NCI-H1694 (cell line): ENCODE results near the gene PACSIN2.
"Not testable (repeated sequence)": the region's sequence is repeated elsewhere in the genome, so short reads cannot be mapped to it uniquely, and the experiment has no call there.

Experiments
- DNase-seq: peaks from one replicate; lab custom pipeline; 2025; lab: John Stamatoyannopoulos, UW

Gene PACSIN2

DNA sequence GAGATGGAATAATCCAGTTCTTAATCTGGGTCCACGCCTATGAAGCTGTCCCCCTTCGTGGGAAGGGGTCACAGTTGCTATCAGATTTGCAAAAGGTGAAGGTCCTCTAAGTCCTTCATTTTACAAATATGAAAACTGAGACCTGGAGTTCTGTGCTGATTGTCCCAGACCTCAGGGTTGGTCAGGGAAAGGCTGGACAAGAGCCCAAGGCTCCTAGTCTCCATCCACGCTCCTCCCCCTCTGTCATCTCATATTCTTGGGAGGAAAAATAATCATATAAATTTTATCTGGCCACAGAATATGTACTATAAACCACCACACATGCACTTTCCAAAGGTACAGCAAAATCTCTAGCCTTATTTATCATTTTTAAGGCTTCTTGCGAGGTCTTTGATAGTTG is 5.5 kb downstream of the PACSIN2 start:
- DNase-seq = no peak

DNA sequence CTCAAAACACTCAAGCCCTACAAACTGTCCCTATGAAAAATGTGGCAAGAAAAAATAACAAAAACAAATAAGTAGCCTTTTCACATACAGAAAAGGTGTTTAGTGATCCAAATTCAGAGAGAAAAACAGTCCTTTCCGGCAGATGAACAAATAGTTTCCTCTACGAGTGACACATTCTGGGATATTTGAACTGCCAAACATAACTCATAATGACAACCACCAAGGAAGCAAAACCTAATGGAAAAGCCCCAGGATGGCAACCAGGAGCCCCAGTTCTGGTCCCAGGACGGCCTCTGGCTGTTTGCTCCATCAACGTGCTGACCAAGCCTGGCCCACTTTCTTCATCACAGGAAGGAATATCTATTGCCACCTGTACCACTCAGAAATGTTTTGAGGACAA is 6.0 kb downstream of the PACSIN2 start:
- DNase-seq = no peak

DNA sequence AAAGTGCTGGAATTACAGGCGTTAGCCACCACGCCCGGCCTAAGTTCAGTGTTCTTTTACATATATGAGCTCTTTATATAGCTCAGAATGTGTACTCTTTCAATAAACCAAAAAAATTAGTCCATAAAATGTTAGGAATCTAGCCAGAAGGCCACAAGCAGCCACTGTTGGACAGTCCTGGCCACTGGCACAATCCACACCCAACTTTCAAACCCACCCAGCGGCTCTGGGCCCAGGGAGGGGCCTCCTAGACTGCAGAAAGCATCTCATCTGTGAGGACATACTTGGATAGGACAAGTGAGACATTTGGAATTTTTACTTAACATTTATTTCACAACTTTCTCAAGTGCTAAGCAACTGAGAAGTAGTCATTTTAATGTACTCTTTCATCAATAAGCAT is 6.4 kb downstream of the PACSIN2 start:
- DNase-seq = no peak

DNA sequence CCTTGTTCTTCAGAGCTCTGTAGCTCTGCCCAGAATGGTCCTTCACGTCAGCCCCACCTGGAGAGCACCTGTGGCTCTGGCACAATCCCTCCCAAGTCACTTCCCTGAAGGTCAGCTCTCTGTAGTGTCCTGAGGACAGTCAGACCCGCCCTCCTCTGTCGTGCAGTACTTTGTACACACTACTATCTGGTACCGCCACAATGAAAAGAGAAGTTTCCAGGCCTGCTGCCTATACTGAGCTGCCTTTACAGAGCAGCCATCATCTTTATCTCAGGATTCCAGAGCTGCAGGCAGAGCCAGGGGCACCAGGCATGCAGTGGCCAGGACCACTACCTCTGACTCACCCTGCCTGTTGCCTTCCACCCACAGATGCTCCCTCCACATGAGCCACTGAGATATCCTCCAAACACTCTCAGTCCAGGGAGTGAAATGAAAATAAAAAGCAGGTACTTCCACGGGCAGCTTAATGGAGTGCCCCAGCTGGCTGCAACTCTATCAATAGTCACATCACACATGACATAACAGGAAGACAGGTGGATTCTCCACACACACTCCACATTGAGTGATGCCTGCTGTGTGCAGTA is 7.3 kb downstream of the PACSIN2 start:
- no peak for DNase-seq

DNA sequence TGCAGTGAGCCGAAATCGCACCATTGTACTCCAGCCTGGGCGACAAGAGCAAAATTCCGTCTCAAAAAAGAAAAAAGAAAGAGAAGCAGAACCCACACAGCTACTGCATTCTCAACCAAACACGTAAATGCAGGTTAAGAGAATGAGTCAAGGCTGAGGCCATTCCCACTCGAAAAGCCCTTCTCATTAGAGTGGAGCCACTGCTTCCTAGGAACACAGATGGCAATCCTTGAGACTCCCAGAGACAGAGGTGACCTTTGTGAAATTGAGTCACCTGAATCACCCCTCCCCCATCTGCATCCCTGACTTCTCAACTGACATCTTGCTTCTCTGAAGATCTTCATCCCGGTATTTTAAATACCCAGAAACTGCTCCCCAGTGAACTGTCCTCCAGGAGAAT is 8.2 kb downstream of the PACSIN2 start:
- no peak for DNase-seq

DNA sequence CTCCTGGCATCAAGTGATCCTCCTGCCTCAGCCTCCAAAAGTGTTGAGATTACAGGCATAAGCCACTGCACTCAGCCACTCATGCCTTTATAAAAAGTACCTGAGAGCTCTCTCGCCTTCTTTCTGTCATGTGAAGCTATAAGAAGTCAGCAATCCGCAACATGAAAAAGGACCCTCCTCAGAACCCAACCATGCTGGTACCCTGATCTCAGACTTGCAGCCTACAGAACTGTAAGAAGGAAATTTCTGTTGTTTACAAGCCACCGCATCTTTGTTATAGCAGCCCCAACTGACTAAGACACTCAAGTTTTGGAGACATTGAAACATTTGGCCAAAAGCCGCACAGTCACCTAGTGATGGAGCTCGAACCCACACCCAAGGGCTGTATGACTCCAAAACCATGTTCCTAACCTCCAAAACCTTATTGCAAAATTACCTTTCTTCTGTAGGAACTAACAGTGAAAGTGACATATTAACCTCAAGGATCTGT is 8.9 kb downstream of the PACSIN2 start:
- DNase-seq = no peak

DNA sequence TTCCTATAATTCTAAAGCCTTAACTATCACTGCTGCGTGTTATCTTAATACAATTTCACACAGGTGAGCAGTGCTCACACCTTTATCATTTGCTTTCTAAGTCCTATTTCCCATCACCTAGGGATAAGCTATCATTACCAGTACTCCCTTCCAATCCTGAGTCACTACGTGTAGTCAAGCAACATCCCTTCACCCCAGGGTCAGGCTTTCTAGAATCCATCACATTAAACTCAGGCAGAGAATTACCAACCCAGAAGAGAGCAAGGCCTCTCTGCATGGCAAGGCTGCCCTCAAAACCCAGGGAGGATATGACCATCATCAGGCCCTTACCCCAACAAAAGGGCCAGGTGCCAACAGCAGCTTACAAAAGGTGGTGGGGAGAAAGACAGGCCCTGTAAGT is 9.8 kb downstream of the PACSIN2 start:
- DNase-seq = no peak

DNA sequence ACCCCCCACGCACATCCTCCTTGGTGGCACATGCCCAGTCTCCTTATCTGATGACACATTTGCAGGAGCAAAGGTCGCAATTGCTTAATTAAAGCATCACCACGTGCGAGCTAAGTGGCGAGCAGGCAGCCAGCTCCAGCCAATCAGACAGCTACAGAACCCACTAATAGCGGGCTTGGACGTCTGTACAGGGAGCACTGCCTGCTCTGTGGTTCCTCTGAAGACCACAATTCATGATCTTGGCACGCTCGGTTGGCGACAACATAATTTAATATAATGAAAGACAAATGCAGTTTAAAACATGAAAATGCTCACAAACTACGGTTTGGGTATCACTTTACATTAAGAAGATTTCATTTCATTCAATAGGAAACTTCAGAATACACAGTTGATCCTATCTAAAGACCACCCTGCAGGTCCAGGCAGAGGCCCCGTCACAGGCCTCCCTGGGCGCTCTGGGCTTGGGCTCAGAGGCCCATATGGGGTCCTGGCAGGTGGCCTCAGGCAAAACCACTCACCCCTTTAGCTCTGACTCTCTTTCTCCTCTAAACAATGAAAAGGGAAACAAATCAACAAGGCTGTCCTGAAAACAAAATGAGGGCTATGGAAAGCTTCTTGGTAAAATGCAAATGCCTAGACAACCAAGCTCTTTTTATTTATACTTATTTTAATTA is 10.4 kb downstream of the PACSIN2 start:
- DNase-seq = no peak

DNA sequence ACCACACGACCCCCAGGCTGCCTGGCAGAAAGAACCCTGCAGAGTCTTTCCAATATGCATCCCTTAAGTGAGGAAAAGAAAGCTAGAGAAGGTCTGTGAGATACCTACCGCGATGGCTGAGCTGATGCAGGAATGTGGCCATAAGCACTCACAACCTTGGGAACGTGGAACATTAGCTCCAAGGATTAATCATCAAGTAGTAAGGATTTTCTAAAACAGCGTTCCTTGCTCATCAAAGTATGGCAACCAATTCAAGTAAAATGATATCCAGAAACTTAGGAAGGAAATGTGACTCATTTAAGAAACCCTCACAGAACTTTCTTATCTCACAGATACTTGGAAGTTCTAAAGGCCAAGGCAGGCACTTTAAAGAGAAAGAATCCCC is 12.8 kb downstream of the PACSIN2 start:
- no peak for DNase-seq

DNA sequence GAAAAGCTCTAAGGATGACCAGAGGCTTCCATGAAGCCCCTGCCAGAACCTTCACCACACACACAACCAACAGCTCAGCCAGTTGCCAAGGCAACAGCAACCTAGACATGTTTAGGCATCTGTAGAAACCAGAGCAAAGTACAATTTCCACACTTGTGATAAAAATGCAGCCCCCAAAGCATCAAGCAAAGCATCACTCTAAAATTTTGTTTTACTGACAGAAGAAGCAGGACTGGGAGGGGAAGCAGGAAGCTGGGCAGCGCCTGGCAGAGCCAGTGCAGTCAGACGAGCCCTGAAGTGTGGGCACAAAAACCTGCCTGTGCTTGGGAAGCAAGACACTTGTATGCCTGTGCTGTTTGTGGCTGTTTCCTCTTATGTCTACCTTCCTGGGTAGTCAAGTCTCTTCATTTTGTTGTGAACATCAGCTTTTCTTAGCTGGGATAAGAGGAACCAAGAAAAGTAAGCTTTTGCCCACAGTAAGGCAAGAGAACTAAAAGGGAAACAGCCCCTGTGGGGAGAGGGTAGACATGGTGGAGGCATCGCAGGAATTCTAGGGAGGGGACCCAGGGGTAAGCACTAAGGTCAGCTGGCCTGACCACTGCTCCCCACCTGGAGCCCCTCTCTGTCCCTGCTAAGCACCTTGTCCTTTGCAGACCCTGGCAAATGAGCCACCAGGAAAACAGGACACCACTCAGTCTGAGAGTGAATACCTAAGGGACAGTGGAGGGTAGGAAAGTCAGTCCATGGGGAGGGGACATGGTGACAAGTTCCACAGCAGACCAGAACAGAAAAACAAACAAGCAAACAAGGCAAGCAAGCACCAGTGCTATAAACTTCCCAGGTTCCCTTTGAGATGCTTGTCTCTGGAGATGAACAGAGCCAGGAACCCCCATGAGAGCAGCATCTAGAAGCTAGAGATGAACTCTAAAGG is 13.4 kb downstream of the PACSIN2 start:
- no peak for DNase-seq

DNA sequence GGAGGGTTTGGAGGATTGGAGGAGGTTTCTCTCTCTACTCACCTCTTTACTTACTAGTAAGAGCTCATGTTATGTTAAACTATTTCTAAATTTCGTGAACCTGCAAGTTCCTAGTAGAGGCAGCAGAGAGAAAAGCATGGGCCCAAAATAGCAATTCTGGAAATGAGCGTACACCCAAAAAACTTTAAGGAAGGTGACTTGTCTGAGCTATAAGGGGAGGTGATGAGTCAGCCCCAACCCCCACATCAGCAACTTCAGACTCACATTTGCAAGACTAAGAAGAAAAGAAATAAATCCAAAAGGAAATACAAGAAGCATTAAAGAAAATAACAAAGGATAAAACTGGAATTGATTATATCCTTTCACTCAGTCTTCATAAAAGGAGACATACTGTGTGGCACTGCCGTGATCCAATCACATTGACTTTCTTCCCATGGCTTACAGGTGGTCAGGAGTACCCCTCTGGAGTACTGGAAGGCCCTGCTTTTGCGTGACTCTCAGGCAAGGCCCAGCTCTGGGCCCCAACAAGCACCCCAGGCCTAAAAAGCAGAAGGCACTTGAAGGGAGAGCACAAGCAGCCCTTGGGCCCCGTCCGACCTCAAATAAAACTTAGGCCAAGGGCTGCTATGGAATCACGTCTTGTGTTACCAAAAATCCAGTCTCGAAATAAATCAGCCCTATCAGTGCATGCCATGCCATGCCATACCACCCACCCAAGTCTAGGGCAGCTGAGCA is 14.3 kb downstream of the PACSIN2 start:
- DNase-seq = no peak

DNA sequence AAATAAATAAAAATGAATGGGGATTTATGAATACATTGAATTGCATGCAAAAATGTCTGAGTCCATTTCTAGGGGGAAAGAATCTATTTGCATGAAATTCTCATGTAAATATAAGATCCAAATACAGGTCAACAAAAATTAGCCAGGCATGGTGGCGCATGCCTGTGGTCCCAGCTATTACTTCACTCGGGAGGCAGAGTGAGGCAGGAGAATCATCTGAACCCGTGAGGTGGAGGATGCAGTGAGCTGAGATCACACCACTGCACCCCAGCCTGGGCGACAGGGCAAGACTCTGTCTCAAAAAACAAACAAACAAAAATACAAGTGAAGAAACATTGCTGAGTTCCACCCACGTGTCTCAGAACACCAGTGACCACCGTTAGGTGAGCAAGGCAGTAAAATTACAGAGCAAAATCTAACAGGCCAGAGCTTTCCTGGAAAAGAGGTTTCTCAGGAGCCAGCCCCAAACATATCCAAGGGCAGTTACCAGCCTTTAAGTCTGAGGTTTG is 17.3 kb downstream of the PACSIN2 start:
- no peak for DNase-seq

DNA sequence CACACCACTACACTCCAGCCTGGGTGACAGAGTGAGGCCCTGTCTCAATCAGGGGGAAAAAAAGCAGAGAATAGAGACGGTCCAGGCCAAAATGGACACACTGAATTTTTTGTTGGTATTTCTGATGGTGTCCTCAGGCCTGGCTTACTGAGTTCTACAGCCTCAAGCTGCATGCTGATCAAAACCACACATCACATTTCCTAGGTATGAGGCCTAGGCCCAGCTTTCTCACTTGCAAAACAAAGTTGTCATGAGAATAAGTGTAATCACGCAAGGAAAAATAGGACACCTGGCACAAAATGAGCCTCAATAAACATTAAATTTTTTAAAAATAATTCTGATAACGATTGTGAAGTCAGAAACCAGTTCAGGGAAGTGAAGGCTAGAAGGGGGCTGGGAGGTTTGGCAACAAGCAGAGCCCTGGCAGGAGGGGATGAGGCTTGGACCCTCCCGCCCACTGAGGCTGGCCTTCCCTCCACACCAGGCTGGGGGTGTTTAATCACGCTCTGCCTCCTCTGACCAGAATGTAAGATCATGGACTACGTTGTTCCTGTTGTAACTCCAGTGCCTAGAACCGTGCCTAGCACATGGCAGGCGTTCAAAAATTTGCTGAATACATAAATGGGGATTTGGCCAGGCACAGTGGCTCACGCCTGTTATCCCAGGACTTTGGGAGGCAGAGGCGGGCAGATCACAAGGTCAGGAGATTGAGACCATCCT is 18.1 kb downstream of the PACSIN2 start:
- no peak for DNase-seq

DNA sequence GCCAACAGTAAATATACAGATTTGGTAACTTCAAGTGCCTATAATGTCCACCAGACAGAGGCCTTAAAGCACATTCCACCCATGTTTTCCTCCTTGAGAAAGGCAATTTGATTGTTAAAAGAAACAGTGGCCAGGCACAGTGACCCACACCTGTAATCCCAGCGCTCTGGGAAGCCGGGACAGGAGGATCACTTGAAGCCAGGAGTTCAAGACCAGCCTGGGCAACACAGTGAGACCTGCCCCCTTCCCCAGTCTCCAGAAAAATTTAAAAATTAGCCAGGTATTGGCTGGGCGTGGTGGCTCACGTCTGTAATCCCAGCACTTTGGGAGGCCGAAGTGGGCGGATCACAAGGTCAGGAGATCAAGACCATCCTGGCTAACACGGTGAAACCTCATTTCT is 19.3 kb downstream of the PACSIN2 start:
- not testable (repeated sequence) for DNase-seq

DNA sequence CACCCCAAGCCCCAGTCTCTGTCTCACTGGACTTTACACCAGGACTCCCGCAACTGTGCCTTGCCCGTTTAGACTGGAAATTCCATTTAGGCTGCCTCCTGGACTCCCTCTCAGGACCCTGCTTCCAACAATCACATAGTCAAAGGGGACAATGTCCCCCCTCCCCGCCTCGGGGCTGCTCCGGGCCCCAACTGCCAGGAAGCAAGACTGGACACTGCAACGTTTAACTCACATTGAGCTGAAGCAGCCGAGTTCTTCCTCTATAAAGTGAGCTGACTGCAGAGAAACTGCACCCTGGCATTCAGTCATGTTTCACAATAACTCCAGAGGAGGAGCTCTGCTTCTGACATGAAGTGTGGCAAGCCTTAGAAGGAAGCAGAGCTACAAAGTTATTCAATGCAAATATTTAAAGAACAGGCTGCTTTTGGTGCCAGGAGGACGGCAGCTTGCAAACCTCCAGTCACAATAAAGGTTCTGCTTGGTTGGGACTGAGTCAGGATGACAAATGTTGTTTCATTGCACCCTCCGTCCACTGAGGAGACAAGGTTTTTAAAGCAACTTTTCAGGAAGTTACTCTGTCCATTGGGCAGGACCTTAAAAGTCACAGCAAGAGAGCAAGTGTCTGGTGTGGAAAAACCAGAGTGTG is 19.9 kb downstream of the PACSIN2 start:
- no peak for DNase-seq

DNA sequence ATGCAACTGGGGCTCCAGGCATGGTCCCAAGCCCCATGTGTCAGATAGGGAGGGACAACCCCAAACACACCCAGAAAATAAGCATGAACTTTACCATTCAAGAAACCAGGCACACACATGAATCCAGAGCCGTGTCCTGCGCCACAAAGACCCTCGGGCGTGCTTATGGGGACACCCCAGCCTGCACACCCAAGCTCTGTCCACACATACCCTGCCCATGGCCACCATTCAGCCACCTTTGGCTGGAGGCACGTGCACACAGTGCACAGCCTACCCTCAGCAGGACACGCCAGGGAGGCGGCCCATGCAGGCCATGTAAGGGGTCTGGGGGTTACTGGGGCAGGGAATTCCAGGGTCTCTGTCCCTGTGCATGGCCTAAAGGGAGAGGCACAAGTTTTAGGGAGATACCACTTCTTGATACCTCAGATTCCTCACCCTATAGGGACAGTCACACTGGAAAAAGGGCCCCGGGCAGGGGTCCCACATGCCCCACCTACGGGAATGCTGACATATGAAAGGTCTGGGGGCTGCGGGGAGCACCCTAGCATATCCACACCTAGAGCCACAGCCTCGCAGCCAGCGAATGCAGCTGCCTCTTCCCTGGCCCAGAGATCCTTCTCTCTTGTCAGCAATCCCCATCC is 20.6 kb downstream of the PACSIN2 start:
- no peak for DNase-seq

DNA sequence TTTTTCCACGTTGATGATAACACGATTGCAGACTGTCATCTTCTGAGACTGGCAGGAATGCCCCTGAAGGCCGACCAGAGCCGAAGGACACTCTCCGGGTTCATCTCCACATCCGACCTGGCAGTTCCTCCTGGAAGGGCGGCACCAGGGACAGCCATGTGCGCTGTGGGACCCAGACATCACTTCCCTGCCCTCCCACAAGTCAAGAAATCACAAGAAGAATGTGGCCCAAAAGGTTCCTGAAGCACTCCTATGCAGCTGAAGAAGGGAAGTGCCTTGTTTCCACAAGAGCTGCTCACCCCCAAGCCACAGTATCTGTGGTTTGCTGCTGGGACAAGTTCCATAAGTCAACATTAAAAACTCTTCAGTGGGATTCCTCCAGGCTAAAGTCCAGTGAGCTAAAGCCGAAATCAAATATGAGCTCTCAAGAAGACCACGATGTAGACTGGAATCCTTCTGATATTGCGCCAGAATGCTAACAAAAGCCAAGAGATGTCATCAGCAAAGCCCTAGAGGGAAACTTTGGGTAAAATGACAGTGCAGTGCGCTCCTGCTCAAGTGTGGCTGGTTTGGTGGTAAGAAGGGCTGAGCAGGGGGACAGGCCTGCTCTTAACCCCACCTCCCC is 21.2 kb downstream of the PACSIN2 start:
- DNase-seq = no peak

DNA sequence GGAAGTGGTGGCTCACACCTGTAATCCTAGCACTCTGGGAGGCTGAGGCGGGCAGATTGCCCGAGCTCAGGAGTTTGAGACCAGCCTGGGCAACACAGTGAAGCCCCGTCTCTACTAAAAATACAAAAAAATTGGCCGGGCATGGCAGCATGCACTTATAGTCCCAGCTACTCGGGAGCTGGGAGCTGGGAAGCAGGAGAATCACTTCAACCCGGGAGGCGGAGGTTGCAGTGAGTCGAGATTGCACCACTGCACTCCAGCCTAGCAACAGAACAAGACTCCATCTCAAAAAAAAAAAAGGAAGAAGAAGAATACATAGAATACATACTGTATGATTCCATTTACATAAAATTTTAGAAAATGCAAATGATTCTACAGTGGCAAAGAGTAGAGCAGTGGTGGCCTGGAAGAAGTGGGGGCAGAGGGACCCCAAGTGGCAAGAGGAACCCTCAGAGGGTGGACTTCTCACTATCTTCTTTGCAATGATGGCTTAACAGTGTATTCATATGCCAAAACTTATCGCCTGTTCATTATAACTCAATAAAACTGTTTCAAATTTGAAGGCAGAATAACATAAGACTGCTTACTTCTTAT is 22.0 kb downstream of the PACSIN2 start:
- no peak for DNase-seq

DNA sequence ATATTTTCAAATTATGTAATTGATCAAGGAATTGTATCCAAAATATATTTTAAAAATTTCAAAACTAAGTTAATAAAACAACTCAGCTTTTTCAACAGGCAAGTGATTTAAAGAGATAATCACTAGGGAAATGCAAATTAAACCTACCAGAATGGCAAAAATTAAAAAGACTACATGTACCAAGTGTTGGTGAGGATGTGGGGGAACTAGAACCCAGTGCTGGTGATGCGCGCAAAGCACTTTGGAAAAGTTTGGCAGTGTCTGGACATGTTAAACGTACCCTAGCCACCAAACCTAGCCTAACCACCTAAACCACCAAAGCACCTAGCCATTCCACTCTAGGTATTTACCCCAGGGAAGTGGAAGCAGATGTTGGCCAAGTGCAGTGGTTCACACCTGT is 22.9 kb downstream of the PACSIN2 start:
- DNase-seq = no peak
